A549 (cell line): Measurements from ENCODE around the gene LDLRAD3. TPM values are rescaled to one million over a fixed set of nuclear protein-coding genes. Genes with fewer than 3 reads are reported as not detected.

ENCODE experiments used
- ATAC-seq, 2 experiments: fragments of 200-7000 bp in 1 of 2; fragments of >200 bp in 1 of 2; cut with Nextera tagmentation in 1 of 2; cut with Tn5 transposase in 1 of 2; 3 replicates each; pipeline versions ENCODE4 v1.8.0 to v1.9.1; 2018 to 2020; ENCODE audit warnings: mild to moderate bottlenecking in 1 of 2, moderate library complexity in 1 of 2
- CTCF ChIA-PET: fragments of 300-600 bp; sonication (Branson Sonifier 250); formaldehyde crosslinking; extraction: SDS; loops from one replicate; lab custom pipeline; 2021; ENCODE audit warnings: antibody characterized with exemption, inconsistent platforms; lab: Yijun Ruan, JAX
- POLR2A ChIA-PET: fragments of 350-600 bp; formaldehyde crosslinking; extraction: SDS; loops from one replicate; lab custom pipeline; 2021; ENCODE audit warnings: antibody characterized with exemption, inconsistent platforms; lab: Yijun Ruan, JAX
- DNase-seq, 2 experiments: peaks; one replicate each; pipeline versions ENCODE4 v3.0.0 to v3.0.0-alpha.2; 2011 to 2016; ENCODE audit warnings: low read depth in 1 of 2, low spot score in 1 of 2
- FAIRE-seq: peaks from 2 replicates; lab custom pipeline; 2011; peaks lifted over from hg19 to GRCh38; lab: Jason Lieb, UNC
- H3K27ac ChIP-seq, 2 experiments: fragments of >200 bp; sonication (Bioruptor Twin); formaldehyde crosslinking; 3 replicates each; pipeline ENCODE4 v1.5.1; 2016 to 2017
- H3K4me1 ChIP-seq: fragments of >200 bp; sonication (Bioruptor Twin); formaldehyde crosslinking; 3 replicates; pipeline ENCODE4 v1.6.1; 2016
- H3K4me2 ChIP-seq: fragments of >200 bp; sonication (Bioruptor Twin); formaldehyde crosslinking; 3 replicates; pipeline ENCODE4 v1.6.1; 2016
- H3K4me3 ChIP-seq: fragments of >200 bp; sonication (Bioruptor Twin); formaldehyde crosslinking; 3 replicates; pipeline ENCODE4 v1.5.1; 2016
- H3K9me3 ChIP-seq: fragments of >200 bp; sonication (Bioruptor Twin); formaldehyde crosslinking; 3 replicates; pipeline ENCODE4 v1.6.1; 2016
- ATOH8 ChIP-seq: fragments of 250-450 bp; sonication (Bioruptor Pico); IDR thresholded peaks from 2 replicates; pipeline ENCODE4 v1.5.0; 2020; ENCODE audit warnings: low read depth, mild to moderate bottlenecking, moderate library complexity
- BCL3 ChIP-seq: fragments of >200 bp; sonication (Bioruptor Twin); formaldehyde crosslinking; IDR thresholded peaks from 3 replicates; pipeline ENCODE4 v1.6.1; 2016
- CBX8 ChIP-seq: fragments of 200-600 bp; sonication (generic); IDR thresholded peaks from 2 replicates; pipeline ENCODE4 v1.6.1; 2016
- CHD2 ChIP-seq: fragments of 150-350 bp; IDR thresholded peaks from 2 replicates; pipeline ENCODE4 v1.6.1; 2014; ENCODE audit warnings: low read length; ENCODE audit not compliant: partially characterized antibody
- CTCF ChIP-seq: fragments of >200 bp; sonication (Bioruptor Twin); formaldehyde crosslinking; IDR thresholded peaks from 3 replicates; pipeline ENCODE4 v1.5.1; 2016
- EHMT2 ChIP-seq: fragments of 200-600 bp; sonication (generic); IDR thresholded peaks from 2 replicates; pipeline ENCODE4 v1.6.1; 2016; ENCODE audit warnings: antibody characterized with exemption, low read depth, mild to moderate bottlenecking, moderate library complexity
- ELK1 ChIP-seq: fragments of 150-350 bp; IDR thresholded peaks from 2 replicates; pipeline ENCODE4 v1.6.1; 2014; ENCODE audit warnings: low read depth, mild to moderate bottlenecking, low read length
- FOSL2 ChIP-seq, 2 experiments: fragments of 450-650 bp in 1 of 2; fragments of >200 bp in 1 of 2; sonication (Bioruptor Twin) in 1 of 2; formaldehyde crosslinking; IDR thresholded peaks; 2 replicates each; pipeline versions ENCODE4 v1.5.0 to v1.6.1; 2016 to 2020; ENCODE audit warnings: mild to moderate bottlenecking in 1 of 2, moderate library complexity in 1 of 2
- FOXS1 ChIP-seq: fragments of 250-450 bp; sonication (Bioruptor Pico); IDR thresholded peaks from 2 replicates; pipeline ENCODE4 v1.5.0; 2020; ENCODE audit warnings: mild to moderate bottlenecking, moderate library complexity
- HOXB13 ChIP-seq: fragments of 250-450 bp; sonication (Bioruptor Pico); IDR thresholded peaks from 2 replicates; pipeline ENCODE4 v1.5.0; 2020; ENCODE audit warnings: low read depth, mild to moderate bottlenecking, moderate library complexity
- HOXB5 ChIP-seq: fragments of 250-450 bp; sonication (Bioruptor Pico); IDR thresholded peaks from 2 replicates; pipeline ENCODE4 v1.5.0; 2020; ENCODE audit warnings: mild to moderate bottlenecking, moderate library complexity
- JUNB ChIP-seq: fragments of >200 bp; sonication (Bioruptor Twin); formaldehyde crosslinking; IDR thresholded peaks from 2 replicates; pipeline ENCODE4 v1.6.1; 2016
- KDM1A ChIP-seq: fragments of 200-600 bp; sonication (generic); IDR thresholded peaks from 2 replicates; pipeline ENCODE4 v1.6.1; 2016; ENCODE audit warnings: low read depth, mild to moderate bottlenecking
- MAFK ChIP-seq: fragments of 450-650 bp; IDR thresholded peaks from 2 replicates; pipeline ENCODE4 v1.6.1; 2014; ENCODE audit not compliant: partially characterized antibody
- MAZ ChIP-seq: fragments of 150-350 bp; IDR thresholded peaks from 2 replicates; pipeline ENCODE4 v1.6.1; 2014; ENCODE audit warnings: antibody characterized with exemption, low read depth, low read length, borderline replicate concordance
- NR3C1 ChIP-seq: fragments of >200 bp; sonication (Bioruptor Twin); formaldehyde crosslinking; IDR thresholded peaks from 3 replicates; pipeline ENCODE4 v1.6.1; 2017
- RARB ChIP-seq: fragments of 250-450 bp; sonication (Bioruptor Pico); IDR thresholded peaks from 2 replicates; pipeline ENCODE4 v1.8.0; 2021; ENCODE audit warnings: mild to moderate bottlenecking, moderate library complexity
- RFX5 ChIP-seq: fragments of 450-650 bp; IDR thresholded peaks from 2 replicates; pipeline ENCODE4 v1.7.1; 2014; ENCODE audit warnings: antibody characterized with exemption, mild to moderate bottlenecking, moderate library complexity
- RNF2 ChIP-seq: fragments of 200-600 bp; sonication (generic); IDR thresholded peaks from 2 replicates; pipeline ENCODE4 v1.6.1; 2016; ENCODE audit warnings: low read depth, mild to moderate bottlenecking, antibody characterized with exemption, moderate library complexity, borderline replicate concordance
- ZC3H11A ChIP-seq: fragments of 450-650 bp; IDR thresholded peaks from 2 replicates; pipeline ENCODE4 v1.6.1; 2014; ENCODE audit warnings: antibody characterized with exemption, mild to moderate bottlenecking
- ZFP36 ChIP-seq: fragments of 450-650 bp; IDR thresholded peaks from 2 replicates; pipeline ENCODE4 v1.6.1; 2014; ENCODE audit warnings: borderline replicate concordance; ENCODE audit not compliant: partially characterized antibody
- ZSCAN20 ChIP-seq: fragments of 250-450 bp; sonication (Bioruptor Pico); IDR thresholded peaks from 2 replicates; pipeline ENCODE4 v1.8.0; 2022; ENCODE audit warnings: mild to moderate bottlenecking, moderate library complexity
- WGBS: methylation state at CpG from one replicate; pipeline ENCODE4 v1.1.6; 2017; ENCODE audit errors: missing lambda C conversion rate; 5-methylcytosine and 5-hydroxymethylcytosine counted together
- polyA plus RNA-seq, 4 experiments: library from polyadenylated mRNA; depleted of rRNA in 3 of 4; stranded (reverse); fragments of >200 nt; fragmentation: RNase III in 1 of 4; extraction: RNeasy Plus Mini Kit Qiagen cat#74134 plus additional on column Dnase treatment in 1 of 4; gene quantifications; 2 replicates in 3 of 4; 3 replicates in 1 of 4; pipeline ENCODE4 v1.2.3, GENCODE V29; 2011 to 2017
- TF ChIP-seq, protein P1 (sequence below): fragments of 450-650 bp; IDR thresholded peaks from 2 replicates; pipeline ENCODE4 v1.6.1; 2014; ENCODE audit warnings: antibody characterized with exemption

Gene LDLRAD3
- polyA plus RNA-seq, 2 of the 4 experiments (the other 2 are of a cell fraction): 10.5 to 13.2 TPM

GRCh38 chr11:36079878-36080675 is 136.2 kb downstream of the LDLRAD3 start:
- DNase-seq (no peak), FAIRE-seq (no peak), ATAC-seq (no peak)
- Histone ChIP-seq H3K9me3 (peaks cover 9% of the 10 kb centered on the region; the same call in 1 of the 3 replicates), H3K4me1 (no peaks in the 10 kb centered on the region), H3K27ac (no peak overlapping the region), H3K4me3 (no peak overlapping the region), H3K4me2 (no peak overlapping the region)
- TF ChIP-seq RARB (CRISPR knock-in tag): no peak
- TF ChIP-seq BCL3: no peak
- TF ChIP-seq CHD2: no peak
- no peak for TF ChIP-seq CBX8
- TF ChIP-seq ATOH8 (CRISPR knock-in tag): no peak
- TF ChIP-seq ZFP36: no peak
- no peak for TF ChIP-seq RFX5
- WGBS: 92% methylated on average over 7 of the region's 7 CpGs
- ChIA-PET POLR2A (no interaction called here), CTCF (no interaction called here)

DNA sequence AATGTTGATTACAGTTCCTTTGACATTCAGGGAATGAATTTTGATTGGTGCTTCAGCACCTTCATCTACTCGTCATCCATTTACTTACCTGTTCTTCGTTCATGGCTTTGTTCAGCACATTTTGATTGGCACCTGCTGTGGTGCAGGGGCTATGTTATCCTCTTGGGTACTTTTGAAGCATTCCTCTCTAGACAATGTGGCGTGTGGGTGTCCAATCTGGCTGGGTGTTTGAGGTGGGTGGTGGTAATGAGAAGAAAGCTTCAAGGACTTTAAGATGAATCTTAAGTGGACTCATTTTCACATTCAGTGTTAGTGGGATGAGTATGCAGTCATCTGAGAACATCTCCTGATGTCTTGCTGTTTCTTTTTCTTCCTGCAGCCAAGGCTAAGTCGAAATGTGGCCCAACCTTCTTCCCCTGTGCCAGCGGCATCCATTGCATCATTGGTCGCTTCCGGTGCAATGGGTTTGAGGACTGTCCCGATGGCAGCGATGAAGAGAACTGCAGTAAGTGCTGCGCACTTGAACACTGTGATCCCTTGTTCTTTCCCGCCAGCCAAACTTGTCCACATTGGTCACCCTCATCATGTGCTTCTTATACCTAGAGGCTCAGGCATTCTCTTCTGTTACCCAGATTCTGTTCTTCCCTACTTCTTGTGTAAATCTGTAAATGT is 137.5 kb downstream of the LDLRAD3 start:
- no peak for TF ChIP-seq ZC3H11A
- TF ChIP-seq FOSL2 (IDR thresholded peaks at IDR 0.05): no peak
- no peak for TF ChIP-seq FOSL2 (CRISPR knock-in tag; IDR thresholded peaks at IDR 0.05)
- no peak for TF ChIP-seq MAFK
- TF ChIP-seq CTCF: no peak
- TF ChIP-seq CHD2: no peak
- POLR2A ChIA-PET: no interaction called here
- H3K4me1 ChIP-seq: no peaks in the 10 kb centered on the region
- DNase-seq: no peak
- H3K9me3 ChIP-seq: no peaks in the 10 kb centered on the region
- no peak for ATAC-seq
- no peak overlapping the region for H3K27ac ChIP-seq
- no peak for FAIRE-seq
- CTCF ChIA-PET: interaction anchor here (1.1 kb wide), 1 partner anchor 259 kb away, joined by 4 read pairs; no protein-coding TSS in a partner anchor
- H3K4me2 ChIP-seq: no peak overlapping the region
- H3K4me3 ChIP-seq: no peak overlapping the region
- 91% methylated on average over 11 of the region's 11 CpGs for WGBS

DNA sequence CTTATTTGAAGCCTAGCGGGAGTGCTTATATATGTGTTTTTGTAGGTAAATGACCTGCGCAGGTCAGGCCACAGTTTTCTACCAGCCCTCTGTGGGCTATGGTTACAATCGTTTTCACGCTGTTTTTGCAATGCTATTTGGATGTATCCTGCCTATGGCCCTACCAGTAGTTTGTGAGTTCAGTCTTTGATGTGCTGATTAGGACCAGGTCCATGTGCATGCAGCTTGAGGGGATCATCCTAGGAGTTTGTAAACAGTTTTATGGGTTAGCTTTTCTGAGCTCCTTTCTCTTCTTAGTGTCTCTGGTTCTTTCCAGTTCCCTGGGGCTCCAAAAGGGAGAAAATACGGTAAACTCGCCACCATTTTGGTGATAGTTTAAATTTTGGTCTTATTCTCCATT is 142.5 kb downstream of the LDLRAD3 start:
- DNase-seq: no peak
- ChIA-PET CTCF (interaction anchor here (1.9 to 2.1 kb wide), 2 partner anchors 13 to 45 kb away, joined by 4 to 8 read pairs; no protein-coding TSS in a partner anchor), POLR2A (no interaction called here)
- Histone ChIP-seq H3K4me2 (no peak overlapping the region), H3K9me3 (no peaks in the 10 kb centered on the region), H3K4me1 (no peaks in the 10 kb centered on the region), H3K4me3 (no peak overlapping the region), H3K27ac (no peak overlapping the region)
- FAIRE-seq: no peak
- no peak for ATAC-seq
- 95% methylated on average over 6 of the region's 6 CpGs for WGBS
- no peak for TF ChIP-seq FOSL2 (IDR thresholded peaks at IDR 0.05)
- TF ChIP-seq FOSL2 (CRISPR knock-in tag; IDR thresholded peaks at IDR 0.05): no peak
- TF ChIP-seq, protein P1, sequence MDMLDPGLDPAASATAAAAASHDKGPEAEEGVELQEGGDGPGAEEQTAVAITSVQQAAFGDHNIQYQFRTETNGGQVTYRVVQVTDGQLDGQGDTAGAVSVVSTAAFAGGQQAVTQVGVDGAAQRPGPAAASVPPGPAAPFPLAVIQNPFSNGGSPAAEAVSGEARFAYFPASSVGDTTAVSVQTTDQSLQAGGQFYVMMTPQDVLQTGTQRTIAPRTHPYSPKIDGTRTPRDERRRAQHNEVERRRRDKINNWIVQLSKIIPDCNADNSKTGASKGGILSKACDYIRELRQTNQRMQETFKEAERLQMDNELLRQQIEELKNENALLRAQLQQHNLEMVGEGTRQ: no peak
- no peak for TF ChIP-seq ELK1
- no peak for TF ChIP-seq JUNB
- no peak for TF ChIP-seq ZSCAN20
- no peak for TF ChIP-seq FOXS1 (CRISPR knock-in tag)
- no peak for TF ChIP-seq MAZ
- no peak for TF ChIP-seq NR3C1
- no peak for TF ChIP-seq ATOH8 (CRISPR knock-in tag)
- TF ChIP-seq HOXB13: no peak
- no peak for TF ChIP-seq HOXB5
- no peak for TF ChIP-seq KDM1A
- no peak for TF ChIP-seq EHMT2
- no peak for TF ChIP-seq RNF2
